Endothelial cell of umbilical vein (primary cell): ENCODE measurements around the gene SKAP1. TPM values are rescaled to one million over a fixed set of nuclear protein-coding genes. Genes with fewer than 3 reads are reported as not detected.

Experiments used
- BruUV-seq: library from RNA; stranded (reverse); fragments of 400-500 nt; replicated peaks from 2 replicates; lab custom pipeline; 2021; lab: Mats Ljungman, UMichigan
- CTCF ChIA-PET: fragments of 300-600, 350-600 bp; sonication (Branson Sonifier 250); formaldehyde crosslinking; loops from one replicate; lab custom pipeline; 2021; ENCODE audit warnings: antibody characterized with exemption, inconsistent platforms; lab: Charles Lee
- POLR2A ChIA-PET: fragments of 300-600, 350-600 bp; sonication (Branson Sonifier 250); formaldehyde crosslinking; loops from one replicate; lab custom pipeline; 2021; ENCODE audit warnings: antibody characterized with exemption, inconsistent platforms; lab: Charles Lee
- DNase-seq: peaks from one replicate; pipeline ENCODE4 v3.0.0-alpha.2; 2011; ENCODE audit warnings: low read depth, low spot score
- FAIRE-seq: peaks from 2 replicates; lab custom pipeline; 2011; peaks lifted over from hg19 to GRCh38; lab: Jason Lieb, UNC
- H2AFZ ChIP-seq: 2 replicates; pipeline ENCODE4 v1.6.0; 2012; ENCODE audit warnings: low read depth, low read length, control low read depth, inconsistent platforms
- H3K27ac ChIP-seq: 2 replicates; pipeline ENCODE4 v1.5.1; 2011; ENCODE audit warnings: low read depth, mild to moderate bottlenecking, control low read depth, low read length, moderate library complexity; ENCODE audit not compliant: insufficient read depth
- H3K27me3 ChIP-seq, 2 experiments: 2 replicates each; pipeline versions ENCODE4 v1.6.0 to v1.6.1; 2011; ENCODE audit warnings: low read length in 2 of 2, mixed read lengths in 1 of 2; ENCODE audit not compliant: control insufficient read depth in 2 of 2, insufficient read depth in 2 of 2
- H3K36me3 ChIP-seq, 2 experiments: 2 replicates in 1 of 2; 3 replicates in 1 of 2; pipeline ENCODE4 v1.5.1; 2011; ENCODE audit warnings: low read length in 2 of 2, mild to moderate bottlenecking in 1 of 2, moderate library complexity in 1 of 2; ENCODE audit not compliant: control insufficient read depth in 2 of 2, insufficient read depth in 2 of 2; ENCODE audit errors: extremely low read depth in 1 of 2
- H3K4me1 ChIP-seq: 3 replicates; pipeline ENCODE4 v1.5.1; 2011; ENCODE audit warnings: mild to moderate bottlenecking, low read length; ENCODE audit not compliant: control insufficient read depth, insufficient read depth; ENCODE audit errors: extremely low read depth
- H3K4me2 ChIP-seq: 2 replicates; pipeline ENCODE4 v1.6.1; 2011; ENCODE audit warnings: low read length, control low read depth, mixed read lengths; ENCODE audit not compliant: insufficient read depth
- H3K4me3 ChIP-seq, 3 experiments: fragments of 200-600 bp in 1 of 3; sonication (generic), shearing (Covaris generic) in 1 of 3; replicated peaks in 1 of 3; 2 replicates each; pipeline ENCODE4 v1.5.1; 2011 to 2016; ENCODE audit warnings: control low read depth in 3 of 3, low read length in 3 of 3, mild to moderate bottlenecking in 2 of 3, inconsistent platforms in 1 of 3, low read depth in 1 of 3, moderate library complexity in 1 of 3; ENCODE audit not compliant: insufficient read depth in 1 of 3
- H3K79me2 ChIP-seq: 2 replicates; pipeline ENCODE4 v1.6.0; 2012; ENCODE audit warnings: low read length, inconsistent platforms; ENCODE audit not compliant: control insufficient read depth, insufficient read depth
- H3K9ac ChIP-seq: replicated peaks from 2 replicates; pipeline ENCODE3; 2011; ENCODE audit warnings: low read length, control low read depth; ENCODE audit not compliant: insufficient read depth; ENCODE audit errors: extremely low read depth
- H3K9me1 ChIP-seq: replicated peaks from 3 replicates; pipeline ENCODE4 v1.6.0; 2011; ENCODE audit warnings: mild to moderate bottlenecking, low read length; ENCODE audit not compliant: control insufficient read depth, insufficient read depth; ENCODE audit errors: extremely low read depth
- H3K9me3 ChIP-seq: replicated peaks from 2 replicates; pipeline ENCODE4 v1.5.1; 2012; ENCODE audit warnings: low read length, inconsistent platforms; ENCODE audit not compliant: control insufficient read depth, insufficient read depth
- H4K20me1 ChIP-seq: replicated peaks from 2 replicates; pipeline ENCODE3; 2011; ENCODE audit warnings: mild to moderate bottlenecking, low read length; ENCODE audit not compliant: control insufficient read depth, insufficient read depth; ENCODE audit errors: extremely low read depth
- CTCF ChIP-seq, 2 donors: IDR thresholded peaks; 1 replicate in 1 of 2; 2 replicates in 1 of 2; pipeline ENCODE4 v1.5.1; 2011; ENCODE audit warnings: low read length in 2 of 2, mild to moderate bottlenecking in 2 of 2, moderate library complexity in 2 of 2, control low read depth in 1 of 2, inconsistent platforms in 1 of 2, low read depth in 1 of 2; ENCODE audit not compliant: insufficient read depth in 1 of 2; ENCODE audit errors: extremely low read depth in 1 of 2
- EZH2 ChIP-seq: IDR thresholded peaks from 2 replicates; pipeline ENCODE4 v1.6.1; 2012; ENCODE audit warnings: borderline replicate concordance, low read depth, mild to moderate bottlenecking, moderate library complexity, low read length, inconsistent platforms; ENCODE audit not compliant: severe bottlenecking
- FOS ChIP-seq: IDR thresholded peaks from 2 replicates; pipeline ENCODE4 v1.6.1; 2011; ENCODE audit warnings: mild to moderate bottlenecking, low read length, moderate library complexity, borderline replicate concordance; ENCODE audit not compliant: insufficient read depth
- GATA2 ChIP-seq: IDR thresholded peaks from 2 replicates; pipeline ENCODE4 v1.7.0; 2011; ENCODE audit warnings: low read depth, mild to moderate bottlenecking, moderate library complexity, mixed read lengths, low read length; ENCODE audit not compliant: insufficient read length, insufficient read depth
- JUN ChIP-seq: IDR thresholded peaks from 2 replicates; pipeline ENCODE4 v1.6.1; 2011; ENCODE audit warnings: borderline replicate concordance, low read depth; ENCODE audit not compliant: insufficient read length, insufficient read depth
- MYC ChIP-seq: IDR thresholded peaks from one replicate; pipeline ENCODE4 v1.6.1; 2011; ENCODE audit warnings: mild to moderate bottlenecking, low read depth, low read length
- POLR2A ChIP-seq: IDR thresholded peaks from 2 replicates; pipeline ENCODE4 v1.6.1; 2012; ENCODE audit warnings: low read depth, mild to moderate bottlenecking, control low read depth, low read length
- POLR2AphosphoS5 ChIP-seq: IDR thresholded peaks from 2 replicates; pipeline ENCODE4 v1.6.1; 2012; ENCODE audit warnings: low read depth, mild to moderate bottlenecking, control low read depth, low read length, moderate library complexity; ENCODE audit not compliant: insufficient read depth
- dilution Hi-C: fragments of 300-500 bp; cut with MboI; formaldehyde crosslinking; loops from one replicate; pipeline ENCODE4 v1.15.0; 2019; ENCODE audit warnings: low sequenced_read_pairs; ENCODE audit not compliant: extremely low pct_ligation_motif_present
- intact Hi-C: fragments of 100-400 bp; cut with micrococcal nuclease; formaldehyde crosslinking; loops from one replicate; pipeline ENCODE4 v1.10.0; 2022
- polyA plus RNA-seq, 4 experiments: library from polyadenylated mRNA; depleted of rRNA in 3 of 4; stranded (reverse) in 3 of 4; unstranded in 1 of 4; fragments of >200 nt; gene quantifications; 2 replicates each; pipeline versions ENCODE4 v1.2.1 to v1.2.3, GENCODE V29; 2011 to 2012; ENCODE audit warnings: missing spikeins in 1 of 4
- total RNA-seq: library from RNA; stranded (reverse); gene quantifications from 2 replicates; pipeline ENCODE4 v1.2.3, GENCODE V29; 2021
- TF ChIP-seq, protein P1 (sequence below): IDR thresholded peaks from 2 replicates; pipeline ENCODE4 v1.6.1; 2011; ENCODE audit not compliant: insufficient read depth, insufficient read length

SKAP1 gene
- total and polyA plus RNA-seq, 2 donors (not counting 3 experiments of a cell fraction or from before 2014, with no cell fraction given): 0.75 TPM; not detected in 1

DNA sequence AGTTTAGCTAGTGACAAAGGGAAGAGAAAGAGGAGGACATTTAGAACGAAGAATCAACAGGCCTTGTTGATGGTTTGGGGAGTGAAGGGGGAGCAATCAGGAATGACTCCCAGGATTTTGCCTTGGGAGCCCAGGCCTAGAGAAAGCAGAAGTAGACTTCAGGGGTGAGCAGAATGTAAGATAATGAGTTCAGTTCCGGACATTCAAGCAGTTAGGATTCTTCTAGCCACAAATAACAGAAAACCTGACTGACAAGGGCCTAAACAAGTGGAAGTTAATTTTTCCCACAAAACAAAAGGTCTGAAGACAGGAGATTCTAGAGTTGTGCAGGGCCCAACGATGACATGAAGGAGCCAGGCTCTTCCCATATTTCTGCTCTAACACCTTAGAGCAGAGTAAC lies 45.9 kb downstream of the SKAP1 start:
- no peaks in the 10 kb centered on the region for H3K4me1 ChIP-seq
- TF ChIP-seq, protein P1, sequence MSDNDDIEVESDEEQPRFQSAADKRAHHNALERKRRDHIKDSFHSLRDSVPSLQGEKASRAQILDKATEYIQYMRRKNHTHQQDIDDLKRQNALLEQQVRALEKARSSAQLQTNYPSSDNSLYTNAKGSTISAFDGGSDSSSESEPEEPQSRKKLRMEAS: no peak
- TF ChIP-seq POLR2A: no peak
- no peak for TF ChIP-seq JUN
- no peak for TF ChIP-seq CTCF (IDR thresholded peaks at IDR 0.05; ENCODE audit: extremely low read depth in 1 of 2, insufficient read depth in 1 of 2, low read depth in 1 of 2, low read length in 2 of 2)
- TF ChIP-seq FOS: no peak
- no peak for TF ChIP-seq MYC
- TF ChIP-seq GATA2: no peak
- no peak for TF ChIP-seq POLR2AphosphoS5
- TF ChIP-seq EZH2: no peak
- H3K4me2 ChIP-seq: no peak overlapping the region
- no peaks in the 10 kb centered on the region for H4K20me1 ChIP-seq
- intact Hi-C loops (no loop called here), dilution Hi-C loops (no loop called here)
- CTCF ChIA-PET: interaction anchor here (1.3 kb wide), 2 partner anchors 16 to 169 kb away, joined by 3 to 5 read pairs; no protein-coding TSS in a partner anchor
- no peak overlapping the region for H3K4me3 ChIP-seq
- H3K9ac ChIP-seq: no peak overlapping the region
- POLR2A ChIA-PET: interaction anchor here (0.7 kb wide), 1 partner anchor 33 kb away, joined by 5 read pairs; no protein-coding TSS in a partner anchor
- H3K9me1 ChIP-seq: no peaks in the 10 kb centered on the region
- no peaks in the 10 kb centered on the region for H3K9me3 ChIP-seq
- H3K36me3 ChIP-seq: no peaks in the 10 kb centered on the region
- no peak overlapping the region for H3K27ac ChIP-seq
- no peak overlapping the region for H2AFZ ChIP-seq
- no peak for FAIRE-seq
- H3K79me2 ChIP-seq: no peaks in the 10 kb centered on the region
- no TSS peak for BruUV-seq
- DNase-seq: no peak
- peaks cover 58 to 76% of the 10 kb centered on the region in 2 experiments for H3K27me3 ChIP-seq
